ENCODE measurements around the gene KIRREL2. TPM values are rescaled to one million over a fixed set of nuclear protein-coding genes. Genes with fewer than 3 reads are reported as not detected.

KIRREL2 gene
- total and polyA plus RNA-seq, 9 of the 15 experiments (the other 6 are each of a cell fraction or from before 2014, with no cell fraction given) = 0.01 to 0.12 (median 0.09) TPM; not detected in 4

- Histone ChIP-seq H2AFZ (ENCODE audit: low read depth, low read length) (peak overlapping the region; percentile 47; the same call in 1 of the 2 replicates), H4K20me1 (replicated peaks; ENCODE audit: control insufficient read depth, insufficient read depth, low read length) (no peaks in the 10 kb centered on the region), H3K4me2 (ENCODE audit: insufficient read depth, low read length) (peak overlapping the region; percentile 21), H3K4me3 (no peak overlapping the region), H3K27me3 (ENCODE audit: control insufficient read depth in 2 of 2, insufficient read depth in 2 of 2, low read length in 2 of 2) (peaks cover 9 to 41% of the 10 kb centered on the region in 2 experiments; a peak in 3 of 5 replicates), H3K27ac (ENCODE audit: extremely low read depth, low read depth, low read length) (no peak overlapping the region), H3K9ac (ENCODE audit: insufficient read depth in 1 of 2, low read depth in 2 of 2, low read length in 2 of 2) (peak overlapping the region in 1 of 2 experiments; percentile 66; a peak in 2 of 4 replicates), H3K9me1 (ENCODE audit: control insufficient read depth, insufficient read depth, low read length) (no peaks in the 10 kb centered on the region), H3K79me2 (ENCODE audit: control insufficient read depth, insufficient read depth, low read length) (no peaks in the 10 kb centered on the region), H3K9me3 (replicated peaks; ENCODE audit: control insufficient read depth, insufficient read depth, low read depth, low read length) (peaks cover 5% of the 10 kb centered on the region; the same call in 1 of the 2 replicates), H3K36me3 (ENCODE audit: control insufficient read depth, insufficient read depth, low read length) (no peaks in the 10 kb centered on the region), H3K4me1 (replicated peaks in 1 of 2; ENCODE audit: control insufficient read depth in 2 of 2, insufficient read depth in 2 of 2, low read length in 2 of 2) (peaks cover 7 to 48% of the 10 kb centered on the region in 2 experiments)
- ChIA-PET CTCF (ENCODE audit: low intra/inter-chr PET ratio) (no interaction called here), POLR2A (interaction anchor here (0.8 to 1.9 kb wide), 2 partner anchors 12 to 41 kb away, joined by 3 to 7 read pairs; no protein-coding TSS in a partner anchor)
- ATAC-seq (peak; percentile 90), FAIRE-seq (peak; percentile 55), DNase-seq (ENCODE audit: extremely low read depth in 1 of 4, low spot score in 3 of 4) (peak; percentile 55 to 76 (median 74))
- BruUV-seq (replicated peaks) = no TSS peak
- in situ Hi-C loops (cut with MboI) (no loop called here), intact Hi-C loops (cut with micrococcal nuclease) (no loop called here)
- 21% methylated on average over 39 of the region's 55 CpGs for WGBS (ENCODE audit: insufficient coverage, low coverage, missing lambda C conversion rate)
- TF ChIP-seq ARID2 (IDR thresholded peaks at IDR 0.05) = no peak
- TF ChIP-seq LEF1 (IDR thresholded peaks at IDR 0.05) = no peak
- no peak for TF ChIP-seq TCF3 (CRISPR knock-in tag; IDR thresholded peaks at IDR 0.05)
- TF ChIP-seq E2F5 (CRISPR knock-in tag; IDR thresholded peaks at IDR 0.05) = no peak
- TF ChIP-seq ZBTB40 (IDR thresholded peaks at IDR 0.05) = no peak
- no peak for TF ChIP-seq ZBTB40 (CRISPR knock-in tag; IDR thresholded peaks at IDR 0.05)
- no peak for TF ChIP-seq JUN (IDR thresholded peaks at IDR 0.05; ENCODE audit: borderline replicate concordance, low read depth, low read length)
- no peak for TF ChIP-seq JUN (CRISPR knock-in tag; IDR thresholded peaks at IDR 0.05; ENCODE audit: borderline replicate concordance)
- no peak for TF ChIP-seq SRSF3 (IDR thresholded peaks at IDR 0.05; ENCODE audit: insufficient read depth, low read length)
- no peak for TF ChIP-seq MLLT1 (IDR thresholded peaks at IDR 0.05)
Observed at GRCh38 chr19:35860818-35861639, 4.3 kb downstream of the KIRREL2 start.
